HG03469 (cell line): Measurements from ENCODE around the gene FAH.
A peak's percentile ranks its signal among the peaks of the same experiment; 100 is the strongest.
"Not testable (repeated sequence)": the region's sequence is repeated elsewhere in the genome, so short reads cannot be mapped to it uniquely, and the experiment has no call there.

Experiments used
- ATAC-seq: cut with Tn5 transposase; IDR thresholded peaks from one replicate; pipeline ENCODE4 v1.9.1; 2021; ENCODE audit warnings: mild to moderate bottlenecking, moderate library complexity, moderate number of reproducible peaks; ENCODE audit not compliant: unreplicated experiment

The FAH gene

DNA sequence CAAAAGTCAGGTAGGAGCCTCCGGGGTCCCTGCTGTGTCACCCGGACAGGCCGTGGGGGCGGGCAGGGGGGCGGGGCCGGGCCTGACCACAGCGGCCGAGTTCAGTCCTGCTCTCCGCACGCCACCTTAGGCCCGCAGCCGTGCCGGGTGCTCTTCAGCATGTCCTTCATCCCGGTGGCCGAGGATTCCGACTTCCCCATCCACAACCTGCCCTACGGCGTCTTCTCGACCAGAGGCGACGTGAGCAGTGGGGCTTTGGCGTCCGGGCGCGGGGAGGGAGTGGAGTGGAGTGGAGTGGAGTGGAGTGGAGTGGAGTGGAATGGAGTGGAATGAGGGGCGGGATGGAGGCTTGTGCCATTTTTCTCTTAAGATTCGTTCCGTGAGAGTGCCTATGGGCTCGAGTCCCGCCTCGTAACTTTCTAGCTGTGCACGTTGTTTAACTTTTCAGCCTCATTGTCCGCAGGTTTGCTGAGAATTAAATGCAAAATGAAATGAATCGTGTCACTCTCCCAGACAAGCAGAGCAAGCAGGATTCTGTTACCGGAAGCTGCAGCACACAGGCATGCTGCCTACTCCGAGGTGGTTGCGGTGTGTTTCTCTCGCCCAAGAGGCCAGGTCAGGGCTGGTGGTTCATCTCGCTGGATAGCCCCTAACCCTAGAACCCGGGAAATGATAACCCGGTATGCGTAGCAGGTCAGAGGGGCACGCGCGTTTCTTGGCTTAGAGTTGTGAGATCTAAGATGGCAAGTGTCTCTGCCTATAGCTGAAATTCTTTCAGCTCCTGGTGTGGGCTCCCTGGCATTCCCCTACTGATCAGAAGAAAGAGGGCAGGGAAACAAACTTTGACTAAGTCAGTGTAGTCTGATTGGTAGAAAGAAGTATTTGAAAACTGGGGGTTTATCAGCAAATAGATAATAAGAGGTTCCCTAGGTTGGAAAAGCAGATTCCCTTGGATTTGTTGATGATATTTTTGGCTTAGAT lies at the start of gene FAH:
Gene FAH, plus strand, starts transcription at position 104 of the 981 bp plus-strand sequence. Its CDS starts 56 bp downstream, at position 160.
- peak; percentile 11 for ATAC-seq

DNA sequence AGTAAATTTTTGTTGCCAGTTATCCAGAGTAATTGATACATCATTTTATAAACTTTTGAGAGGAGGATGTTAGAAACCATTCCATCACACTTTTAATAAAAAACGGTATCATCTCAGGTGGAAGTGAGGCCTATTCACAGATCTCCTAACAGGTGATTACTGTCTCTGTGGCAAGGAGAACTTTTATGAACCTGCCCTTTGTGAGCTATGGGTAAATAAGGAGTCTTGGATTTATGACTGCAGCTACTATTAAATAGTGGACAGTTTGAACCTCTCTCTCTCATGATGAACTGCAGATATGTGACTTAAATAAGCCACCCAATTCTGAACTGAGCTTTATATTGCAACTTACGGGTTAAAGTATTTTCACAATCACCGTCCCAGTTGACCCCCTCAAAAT lies 47.6 kb upstream of the FAH start:
- no peak for ATAC-seq

DNA sequence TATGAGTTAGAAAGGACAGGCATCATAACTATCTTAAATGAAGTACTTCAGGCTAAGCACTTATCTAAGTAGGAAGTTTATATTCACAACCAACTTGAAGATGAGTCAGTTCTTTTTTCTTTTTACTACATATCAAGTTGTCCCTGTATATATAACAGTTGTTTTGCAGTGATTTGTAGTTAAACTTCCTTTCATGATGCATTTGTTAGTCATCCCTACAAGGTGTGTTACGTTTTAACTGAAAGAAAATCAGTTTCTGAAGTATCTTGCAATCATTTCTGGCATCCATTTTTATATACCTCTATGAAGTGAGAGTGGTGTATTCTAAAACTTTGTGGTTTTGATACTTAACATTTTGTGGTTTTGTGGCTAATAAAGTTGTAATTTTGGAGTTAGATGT lies 47.2 kb upstream of the FAH start:
- ATAC-seq = no peak

DNA sequence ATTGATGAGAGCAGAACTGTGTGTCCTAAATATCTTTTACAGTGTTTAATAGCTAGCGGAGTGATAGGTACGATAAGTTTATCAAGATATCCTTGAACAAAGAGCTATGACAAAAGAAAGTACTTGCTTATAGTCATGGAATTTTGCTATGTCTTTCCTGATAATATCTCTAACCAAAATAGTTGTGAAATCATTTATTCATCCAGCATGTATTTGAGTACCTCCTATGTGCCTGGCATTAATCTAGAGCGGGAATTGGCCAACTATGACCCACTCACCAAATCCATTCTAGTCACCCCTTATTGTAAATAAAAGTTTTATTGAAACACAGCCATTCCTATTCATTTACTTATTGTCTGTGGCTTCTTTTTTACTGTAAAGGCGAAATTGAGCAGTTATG lies 46.7 kb upstream of the FAH start:
- no peak for ATAC-seq

DNA sequence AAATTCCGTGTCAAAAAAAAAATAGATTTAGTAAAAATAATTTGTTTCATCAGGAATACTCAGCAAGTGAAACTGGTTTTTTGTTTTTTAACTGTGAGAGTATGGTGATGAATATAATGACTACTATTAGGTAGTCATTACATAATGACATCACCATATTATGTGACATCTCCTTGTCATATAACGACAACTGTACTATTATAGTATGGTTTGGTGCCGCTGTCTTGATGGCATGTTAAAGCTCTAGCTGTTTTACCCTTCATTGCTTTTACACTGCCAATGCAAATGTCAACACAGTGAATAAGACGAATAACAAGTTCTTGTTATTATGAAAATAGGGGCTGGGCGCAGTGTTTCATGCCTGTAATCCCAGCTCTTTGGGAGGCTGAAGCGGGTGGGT lies 45.6 kb upstream of the FAH start:
- no peak for ATAC-seq

DNA sequence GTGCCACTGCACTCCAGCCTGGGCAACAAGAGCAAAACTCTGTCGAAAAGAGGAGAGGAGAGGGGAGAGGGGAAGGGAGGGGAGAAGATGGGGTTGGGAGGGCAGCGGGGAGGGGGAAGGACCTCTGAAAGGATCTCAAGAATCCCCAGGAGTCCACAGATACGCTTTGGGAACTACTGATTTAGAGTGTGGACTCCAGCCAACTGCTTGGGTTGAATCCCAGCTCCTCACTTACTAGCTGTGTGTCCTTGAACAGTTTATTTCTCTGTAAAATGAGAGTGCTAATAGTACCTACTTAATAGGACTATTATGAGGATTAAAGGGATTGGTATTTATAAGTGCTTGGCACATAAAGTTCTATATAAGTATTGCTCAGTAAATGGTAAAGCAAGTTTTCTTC lies 45.0 kb upstream of the FAH start:
- ATAC-seq = no peak

DNA sequence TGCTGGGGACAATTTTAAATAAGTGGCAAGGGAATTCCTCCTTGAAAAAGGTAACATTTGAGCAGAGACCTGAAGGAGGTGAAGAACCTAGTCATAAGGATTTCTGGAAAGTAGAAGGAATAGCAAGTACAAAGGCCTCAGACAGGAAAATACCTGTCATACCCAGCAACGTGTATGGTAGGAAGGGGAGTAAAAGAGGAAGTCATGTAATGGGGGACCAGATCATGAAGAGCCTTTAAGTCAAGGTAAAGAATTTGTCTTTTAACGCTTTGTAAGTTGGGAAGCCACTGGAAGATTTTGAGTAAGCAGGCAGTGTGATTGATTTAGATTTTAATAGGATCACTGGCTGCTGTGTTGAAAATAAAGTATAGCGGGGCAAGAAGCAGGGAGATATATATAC lies 43.4 kb upstream of the FAH start:
- ATAC-seq = no peak

DNA sequence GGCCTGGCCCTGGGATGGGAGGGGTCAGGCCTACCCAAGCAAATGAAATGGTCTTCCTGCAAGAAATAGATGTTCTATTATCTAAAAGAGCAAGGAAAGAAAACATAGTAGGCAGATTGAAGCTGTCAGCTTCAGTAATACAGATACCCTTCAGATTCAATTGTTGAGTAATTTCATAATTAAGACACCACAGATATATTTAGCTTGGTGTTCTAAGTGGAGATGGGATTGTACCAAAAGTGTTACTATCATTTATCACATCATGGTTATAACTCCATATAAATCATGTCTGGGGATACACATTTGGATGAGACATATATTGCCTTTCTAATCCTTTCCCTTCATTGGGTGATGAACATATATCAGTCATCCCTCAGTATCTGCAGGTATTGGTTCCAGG lies 41.9 kb upstream of the FAH start:
- ATAC-seq = no peak

DNA sequence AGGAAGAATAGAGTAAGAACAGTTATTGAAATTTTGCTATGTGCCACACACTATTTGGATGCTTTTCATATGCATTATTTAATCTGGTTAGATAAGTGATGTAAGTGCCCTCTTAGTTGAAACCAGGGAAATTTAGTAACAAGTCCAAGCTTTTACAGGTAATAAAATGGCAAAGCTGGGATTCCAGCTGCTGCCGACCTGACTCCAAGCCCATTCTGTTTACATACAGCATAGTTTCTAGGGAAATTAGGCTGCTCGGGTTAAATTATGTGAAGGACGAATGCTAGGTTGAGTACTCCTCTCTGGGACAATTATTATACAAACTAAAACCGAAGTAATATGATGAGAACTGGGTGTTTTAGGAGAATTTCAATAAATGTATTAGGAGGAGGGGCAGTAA lies 38.7 kb upstream of the FAH start:
- ATAC-seq = no peak

DNA sequence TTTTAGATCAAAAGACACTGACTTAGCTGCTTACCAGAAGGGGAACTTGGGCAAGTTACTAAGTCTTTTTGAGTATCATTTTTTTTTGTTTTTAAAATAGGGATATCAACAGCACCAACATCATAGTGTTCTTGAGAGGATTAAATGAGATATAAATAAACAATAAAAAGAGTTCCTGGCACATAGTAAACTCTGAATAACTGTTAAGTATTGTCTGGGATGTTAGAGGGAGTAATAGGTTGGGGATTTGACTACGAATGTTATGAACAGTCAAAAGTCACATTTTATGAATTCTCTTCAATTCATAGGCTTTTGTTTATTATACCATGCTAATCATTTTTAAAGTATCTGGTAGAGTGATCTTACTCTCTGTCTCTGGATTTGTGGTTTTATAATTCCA lies 37.8 kb upstream of the FAH start:
- no peak for ATAC-seq

DNA sequence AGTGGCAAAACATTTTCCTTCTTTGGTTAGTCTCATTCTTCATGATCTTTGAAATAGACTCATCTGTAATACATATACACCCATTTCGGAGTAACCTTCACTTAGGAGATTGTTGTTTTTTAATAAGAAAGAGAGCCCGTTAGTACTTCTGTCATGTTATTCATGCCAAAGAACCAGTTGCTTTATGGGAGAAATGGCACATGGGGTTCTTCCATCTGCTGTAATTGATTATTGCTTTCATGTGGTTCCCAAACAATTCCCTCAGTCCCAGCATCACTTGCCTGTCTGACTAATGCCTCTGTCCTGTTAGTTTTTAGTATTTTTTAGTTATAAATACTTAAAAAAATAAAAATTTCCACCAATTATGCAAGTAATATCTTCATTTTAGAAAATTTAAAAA lies 33.8 kb upstream of the FAH start:
- ATAC-seq = no peak

DNA sequence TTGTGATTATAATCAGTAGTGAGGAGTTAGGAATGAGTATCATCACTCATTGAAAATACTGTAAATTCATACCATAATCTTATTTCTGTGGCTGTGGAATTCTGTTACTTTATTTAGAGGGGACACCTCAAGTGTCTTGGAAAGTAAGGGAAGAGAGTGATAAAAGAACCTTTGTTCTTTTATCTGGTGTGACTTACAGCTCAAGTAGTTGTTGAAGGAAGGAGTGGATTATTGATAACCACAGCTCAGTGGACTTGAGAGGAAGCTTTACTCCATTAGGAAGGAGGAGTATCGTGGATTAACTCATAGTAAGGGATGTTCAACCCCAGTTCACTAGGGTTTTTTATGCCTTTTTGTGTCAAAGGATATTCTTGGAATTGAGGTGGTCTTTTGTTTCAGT lies 32.2 kb upstream of the FAH start:
- no peak for ATAC-seq

DNA sequence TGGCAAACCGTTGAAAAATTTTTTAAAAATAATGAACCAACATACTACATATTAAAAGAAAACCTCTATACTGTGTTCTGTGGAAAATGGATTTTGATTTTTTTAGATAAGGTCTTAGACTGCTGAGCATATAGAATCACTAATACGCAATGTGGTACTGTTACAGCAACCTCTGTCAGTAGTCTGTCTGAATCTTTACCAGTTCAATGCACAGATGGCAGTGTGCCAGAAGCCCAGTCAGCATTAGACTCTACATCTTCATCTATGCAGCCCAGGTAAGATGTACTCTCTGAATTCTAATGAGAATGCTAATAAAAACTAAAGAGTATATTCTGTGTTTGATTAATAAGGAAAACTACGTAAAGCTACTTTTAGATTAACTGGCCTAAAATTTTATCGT lies 31.3 kb upstream of the FAH start:
- ATAC-seq = no peak

DNA sequence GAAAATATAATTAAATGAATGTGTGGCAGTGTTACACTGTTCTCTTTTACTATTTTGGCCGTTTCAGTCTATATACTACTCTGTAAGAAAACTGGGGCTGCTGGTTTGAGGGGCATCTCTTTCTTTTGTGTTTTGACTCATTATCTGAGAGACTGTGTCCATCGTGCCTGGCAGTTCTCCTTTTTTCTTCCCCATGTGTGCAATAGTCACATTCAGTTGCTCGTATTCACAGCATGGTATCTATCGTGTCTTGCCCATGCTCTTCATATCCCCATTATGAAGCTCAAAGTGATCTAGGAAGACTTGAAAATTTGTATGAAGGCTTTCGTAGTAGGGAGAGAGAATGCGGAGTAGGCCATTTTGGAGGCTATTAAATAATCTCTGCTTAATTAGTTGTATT lies 29.8 kb upstream of the FAH start:
- ATAC-seq = no peak

DNA sequence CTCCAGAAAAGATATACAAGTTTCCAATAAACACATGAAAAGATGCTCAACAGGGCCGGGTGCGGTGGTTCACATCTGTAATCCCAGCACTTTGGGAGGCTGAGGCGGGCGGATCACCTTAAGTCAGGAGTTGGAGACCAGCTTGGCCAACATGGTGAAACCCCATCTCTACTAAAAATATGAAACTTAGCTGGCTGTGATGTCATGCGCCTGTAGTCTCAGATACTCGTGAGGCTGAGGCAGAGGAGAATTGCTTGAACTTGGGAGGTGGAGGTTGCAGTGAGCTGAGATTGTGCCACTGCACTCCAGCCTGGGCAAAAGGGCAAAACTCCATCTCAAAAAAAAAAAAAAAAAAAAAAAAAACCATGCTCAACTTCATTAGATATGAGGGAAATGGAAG lies 25.5 kb upstream of the FAH start:
- not testable (repeated sequence) for ATAC-seq

DNA sequence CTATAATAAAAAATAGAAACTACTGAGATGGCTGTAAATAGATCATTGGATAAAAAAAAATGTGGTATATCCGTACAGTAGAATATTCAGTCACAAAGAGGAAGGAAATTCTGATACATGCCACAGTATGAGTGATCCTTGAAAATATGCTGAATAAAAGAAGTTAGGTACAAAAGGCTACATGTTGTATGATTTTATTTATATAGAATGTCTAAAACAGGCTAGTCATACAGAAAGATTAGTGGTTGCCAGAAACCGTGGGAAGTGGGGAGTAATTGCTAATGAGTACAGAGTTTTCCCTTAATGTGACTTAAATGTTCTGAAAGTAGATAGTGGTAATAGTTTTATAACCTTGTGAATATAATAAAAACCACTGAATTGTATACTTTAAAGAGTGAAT lies 24.9 kb upstream of the FAH start:
- ATAC-seq = no peak

DNA sequence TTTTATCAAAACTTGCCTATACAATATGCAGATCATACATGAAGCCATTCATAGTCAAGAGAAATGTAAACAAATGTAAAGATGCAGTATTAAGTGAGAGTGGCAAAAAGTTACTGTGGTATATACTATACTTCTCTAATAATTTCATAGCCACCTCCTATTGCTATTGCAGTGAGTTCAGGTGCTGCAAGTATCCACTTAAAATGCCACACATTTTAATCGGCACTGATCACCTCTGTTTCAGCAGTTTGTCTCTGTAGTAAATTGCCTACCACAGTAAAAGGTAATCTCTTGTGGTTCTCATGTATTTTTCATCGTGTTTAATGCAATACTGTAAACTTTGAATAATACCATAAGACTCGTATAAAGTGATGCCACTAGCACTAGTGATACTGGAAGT lies 20.4 kb upstream of the FAH start:
- ATAC-seq = no peak

DNA sequence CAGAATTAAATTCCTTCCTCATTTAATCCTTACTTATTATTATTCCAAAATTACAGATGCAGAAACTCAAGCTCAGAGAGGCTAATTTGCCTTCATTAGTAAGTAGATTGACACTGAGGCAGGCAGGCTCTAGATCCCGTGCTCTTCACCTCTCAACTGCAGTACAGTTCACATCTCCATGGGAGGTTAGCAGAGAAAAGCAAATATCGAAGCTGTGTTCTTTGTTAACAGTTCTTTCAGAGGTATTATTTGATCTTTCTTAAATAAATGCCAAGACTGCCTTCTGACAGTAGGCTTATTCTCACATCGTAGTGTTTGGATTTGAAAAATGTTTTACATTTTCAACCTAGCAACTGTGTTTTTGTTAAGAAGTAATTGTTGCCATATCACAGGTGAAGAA lies 15.9 kb upstream of the FAH start:
- ATAC-seq = no peak

DNA sequence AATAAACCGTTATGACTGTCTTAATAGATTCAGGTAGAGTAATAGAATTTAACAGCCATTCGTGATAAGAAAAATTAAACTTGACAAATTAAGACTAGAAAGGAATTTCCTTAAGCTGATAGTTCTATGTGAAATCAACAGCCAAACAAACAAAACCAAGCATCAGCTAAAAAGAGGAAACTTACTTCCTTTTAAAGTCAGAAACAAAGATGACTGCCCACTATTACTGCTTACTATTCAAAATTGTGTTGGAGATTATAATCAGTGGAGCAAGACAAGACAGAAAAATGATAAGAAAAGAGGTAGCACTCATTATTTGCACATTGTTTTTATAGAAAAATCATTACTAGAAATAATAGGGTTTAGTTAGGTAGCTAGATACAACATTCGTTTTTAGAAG lies 13.8 kb upstream of the FAH start:
- no peak for ATAC-seq

DNA sequence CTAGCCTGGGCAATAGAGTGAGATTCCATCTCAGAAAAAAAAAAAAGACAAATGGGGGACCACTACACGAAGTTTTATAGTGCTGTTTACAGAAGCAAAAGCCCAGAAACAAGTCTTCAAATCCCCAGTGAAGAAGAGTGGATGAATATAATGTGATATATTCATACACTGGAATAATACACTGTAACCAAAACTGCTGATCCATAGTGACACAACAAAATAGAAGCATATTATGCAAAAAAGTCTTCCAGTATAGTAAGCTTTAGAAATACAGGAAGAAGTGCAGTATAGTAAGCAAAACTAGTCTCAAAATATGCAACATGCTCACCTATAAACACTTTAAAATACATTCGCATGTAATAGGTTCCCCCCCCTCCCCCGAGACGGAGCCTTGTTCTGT lies 11.9 kb upstream of the FAH start:
- no peak for ATAC-seq

DNA sequence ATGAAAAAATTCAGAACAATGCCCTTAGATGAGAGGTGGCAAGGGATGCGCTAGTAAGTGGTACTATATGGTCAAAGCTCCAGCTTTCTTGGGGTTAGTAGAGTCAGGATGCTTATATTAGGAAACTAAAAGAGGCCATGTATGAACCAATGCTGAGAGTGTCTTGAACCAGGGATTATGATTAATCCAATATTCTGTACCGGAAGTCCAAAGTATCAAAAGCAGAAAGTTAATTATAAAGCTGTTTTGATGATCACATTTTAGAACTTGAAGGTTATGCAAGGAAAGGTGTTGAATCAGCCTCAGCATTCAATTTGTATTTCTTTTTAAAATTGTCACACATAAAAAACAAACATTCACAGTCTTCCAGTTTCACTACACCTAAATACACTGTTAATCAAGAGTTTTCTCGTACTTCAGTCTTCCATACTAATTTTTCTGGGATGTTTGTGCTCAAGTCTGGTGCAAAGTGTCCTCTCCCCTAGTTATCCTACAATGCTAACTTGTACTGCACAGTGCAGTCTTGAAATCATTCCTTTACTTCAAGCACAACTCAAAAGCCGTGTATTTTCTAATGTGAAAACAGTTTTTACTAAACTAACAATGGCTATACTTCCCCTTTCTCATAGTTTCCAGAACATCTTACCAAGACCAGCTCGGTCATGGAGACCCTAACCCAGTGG lies 10.7 kb upstream of the FAH start:
- ATAC-seq = no peak

DNA sequence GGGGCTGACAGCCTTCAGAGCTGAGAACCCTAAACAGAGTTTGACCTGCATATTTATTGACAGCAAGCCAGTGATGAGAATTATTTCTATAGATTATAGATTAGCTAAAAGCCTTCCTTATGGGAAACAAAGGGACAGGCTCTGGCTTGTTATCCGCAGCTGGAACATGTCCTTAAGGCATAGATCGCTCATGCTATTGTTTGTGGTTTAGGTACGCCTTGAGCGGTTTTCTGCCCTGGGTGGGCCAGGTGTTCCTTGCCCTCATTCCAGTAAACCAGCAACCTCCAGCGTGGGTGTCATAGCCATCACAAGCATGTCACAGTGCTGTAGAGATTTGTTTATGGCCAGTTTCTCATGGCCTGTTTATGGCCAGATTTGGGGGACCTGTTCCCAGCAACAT lies 10.2 kb upstream of the FAH start:
- no peak for ATAC-seq
